Tibial nerve (tissue), 4 donors: ENCODE data around the gene NOS1. TPM values are rescaled to one million over a fixed set of nuclear protein-coding genes. Genes with fewer than 3 reads are reported as not detected.

Source experiments
- DNase-seq, 2 donors: peaks; one replicate each; pipeline ENCODE4 v3.0.0-alpha.2; 2019; ENCODE audit warnings: low spot score in 2 of 2
- H3K27ac ChIP-seq, 4 donors: fragments of 200-600 bp; sonication (generic) in 3 of 4; one replicate each; pipeline ENCODE4 v1.5.1; 2017 to 2019; ENCODE audit warnings: mild to moderate bottlenecking in 1 of 4
- H3K27me3 ChIP-seq, 2 donors: fragments of 200-600 bp; sonication (generic) in 1 of 2; one replicate each; pipeline versions ENCODE4 v1.5.1 to v1.6.0; 2017 to 2019
- H3K36me3 ChIP-seq, 3 donors: fragments of 200-600 bp; sonication (generic); one replicate each; pipeline ENCODE4 v1.5.1; 2018 to 2019
- H3K4me1 ChIP-seq, 4 donors: fragments of 200-600 bp; sonication (generic) in 3 of 4; one replicate each; pipeline ENCODE4 v1.5.1; 2017 to 2019
- H3K4me3 ChIP-seq, 4 donors: fragments of 200-600 bp; sonication (generic) in 3 of 4; one replicate each; pipeline ENCODE4 v1.5.1; 2017 to 2019; ENCODE audit warnings: mild to moderate bottlenecking in 1 of 4, moderate library complexity in 1 of 4
- H3K9me3 ChIP-seq, 4 donors: fragments of 200-600 bp; sonication (generic) in 3 of 4; one replicate each; pipeline ENCODE4 v1.5.1; 2017 to 2019
- EP300 ChIP-seq, 2 donors: sonication (generic); formaldehyde crosslinking; IDR thresholded peaks; one replicate each; pipeline ENCODE4 v1.6.1; 2017; ENCODE audit warnings: antibody characterized with exemption in 2 of 2, mild to moderate bottlenecking in 1 of 2
- POLR2A ChIP-seq, 2 donors: fragments of 450-650 bp; IDR thresholded peaks; one replicate each; pipeline ENCODE4 v1.6.1; 2017; ENCODE audit warnings: antibody characterized with exemption in 2 of 2, mild to moderate bottlenecking in 2 of 2, moderate library complexity in 2 of 2
- WGBS, 2 donors: methylation state at CpG; one replicate each; pipeline ENCODE4 v1.1.5; 2018; 5-methylcytosine and 5-hydroxymethylcytosine counted together
- total RNA-seq, 4 donors: library from RNA; depleted of rRNA; stranded (reverse); fragments of >200 nt; gene quantifications; one replicate each; pipeline ENCODE4 v1.1.0, GENCODE V29; 2016
- TF ChIP-seq, protein P1 (sequence below), 5 experiments: fragments of 200-600 bp in 3 of 5; fragments of 450-650 bp in 2 of 5; sonication (generic) in 3 of 5; IDR thresholded peaks; one replicate each; pipeline ENCODE4 v1.5.1; 2016 to 2019; ENCODE audit warnings: antibody characterized with exemption in 5 of 5, mild to moderate bottlenecking in 3 of 5, moderate library complexity in 2 of 5

NOS1 gene
- total RNA-seq = 10 to 100 TPM in 3 of 4 donors, 1 to 10 TPM in 1; 6.9 to 32.4 (median 28.1) TPM

DNA sequence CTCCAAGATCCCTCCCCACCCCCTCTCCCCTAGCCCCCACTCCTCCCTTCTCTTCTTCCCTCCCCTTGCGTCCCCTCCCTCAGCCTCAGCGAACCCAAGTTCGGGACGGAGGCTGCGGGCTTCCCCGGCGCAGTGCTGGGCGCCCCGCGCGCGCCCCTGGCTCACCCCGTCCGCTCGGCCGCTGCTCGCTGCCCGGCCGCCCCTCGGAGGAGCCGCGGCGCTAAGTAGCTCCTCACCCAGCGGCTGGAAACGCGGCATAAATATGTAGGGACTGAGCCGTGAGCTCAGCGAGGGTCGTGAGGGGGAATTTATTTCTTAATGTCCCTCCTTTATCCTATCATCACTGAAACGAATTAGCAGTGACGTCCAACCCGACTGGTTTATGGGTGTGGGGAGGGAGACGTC is at the start of gene NOS1:
TSS of gene NOS1 (minus strand) at position 280 of the 405 bp plus-strand sequence. CDS start 30,557 bp downstream, outside the sequence.
- Histone ChIP-seq H3K9me3 (no peaks in the 10 kb centered on the region), H3K4me1 (peaks cover 0 to 3% (median 0%) of the 10 kb centered on the region in 4 donors), H3K27ac (peak within 1 kb of the TSS in 1 of 4 donors; percentile 50), H3K27me3 (peaks cover 0 to 37% of the 10 kb centered on the region in 2 donors), H3K36me3 (no peaks in the 10 kb centered on the region), H3K4me3 (peak within 1 kb of the TSS; percentile 18 to 46 (median 24))
- TF ChIP-seq, protein P1, sequence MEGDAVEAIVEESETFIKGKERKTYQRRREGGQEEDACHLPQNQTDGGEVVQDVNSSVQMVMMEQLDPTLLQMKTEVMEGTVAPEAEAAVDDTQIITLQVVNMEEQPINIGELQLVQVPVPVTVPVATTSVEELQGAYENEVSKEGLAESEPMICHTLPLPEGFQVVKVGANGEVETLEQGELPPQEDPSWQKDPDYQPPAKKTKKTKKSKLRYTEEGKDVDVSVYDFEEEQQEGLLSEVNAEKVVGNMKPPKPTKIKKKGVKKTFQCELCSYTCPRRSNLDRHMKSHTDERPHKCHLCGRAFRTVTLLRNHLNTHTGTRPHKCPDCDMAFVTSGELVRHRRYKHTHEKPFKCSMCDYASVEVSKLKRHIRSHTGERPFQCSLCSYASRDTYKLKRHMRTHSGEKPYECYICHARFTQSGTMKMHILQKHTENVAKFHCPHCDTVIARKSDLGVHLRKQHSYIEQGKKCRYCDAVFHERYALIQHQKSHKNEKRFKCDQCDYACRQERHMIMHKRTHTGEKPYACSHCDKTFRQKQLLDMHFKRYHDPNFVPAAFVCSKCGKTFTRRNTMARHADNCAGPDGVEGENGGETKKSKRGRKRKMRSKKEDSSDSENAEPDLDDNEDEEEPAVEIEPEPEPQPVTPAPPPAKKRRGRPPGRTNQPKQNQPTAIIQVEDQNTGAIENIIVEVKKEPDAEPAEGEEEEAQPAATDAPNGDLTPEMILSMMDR (IDR thresholded peaks at IDR 0.05) = no peak
- TF ChIP-seq EP300 (IDR thresholded peaks at IDR 0.05) (no peak), POLR2A (IDR thresholded peaks at IDR 0.05) (no peak)
- DNase-seq = no peak
- WGBS, 2 donors = 1 to 2% methylated on average over 20 to 22 of the region's 33 CpGs

DNA sequence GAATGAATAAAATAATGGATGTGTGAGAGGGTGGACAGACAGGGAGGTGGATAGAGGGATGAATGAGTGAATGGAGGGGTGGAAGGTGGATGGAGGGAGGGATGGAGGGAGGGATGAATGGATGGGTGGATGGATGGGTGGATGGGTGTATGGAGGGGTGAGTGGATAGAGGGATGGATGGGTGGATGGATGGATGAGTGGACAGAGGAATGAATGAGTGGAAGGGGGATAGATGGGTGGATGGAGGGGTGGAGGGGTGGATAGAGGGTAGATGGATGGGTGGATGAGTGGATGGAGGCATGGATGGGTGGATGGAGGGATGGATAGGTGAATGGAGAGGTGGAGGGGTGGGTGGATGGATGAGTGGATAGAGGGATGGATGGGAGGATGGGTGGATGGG is 47.9 kb upstream of the NOS1 start:
- H3K4me3 ChIP-seq = no peak overlapping the region
- no peaks in the 10 kb centered on the region for H3K4me1 ChIP-seq
- no peak overlapping the region for H3K27ac ChIP-seq
- TF ChIP-seq EP300 (IDR thresholded peaks at IDR 0.05) (no peak), POLR2A (IDR thresholded peaks at IDR 0.05) (no peak)
- no peaks in the 10 kb centered on the region for H3K36me3 ChIP-seq
- peaks cover 0 to 4% (median 0%) of the 10 kb centered on the region in 4 donors for H3K9me3 ChIP-seq
- DNase-seq = no peak
- H3K27me3 ChIP-seq = no peaks in the 10 kb centered on the region

DNA sequence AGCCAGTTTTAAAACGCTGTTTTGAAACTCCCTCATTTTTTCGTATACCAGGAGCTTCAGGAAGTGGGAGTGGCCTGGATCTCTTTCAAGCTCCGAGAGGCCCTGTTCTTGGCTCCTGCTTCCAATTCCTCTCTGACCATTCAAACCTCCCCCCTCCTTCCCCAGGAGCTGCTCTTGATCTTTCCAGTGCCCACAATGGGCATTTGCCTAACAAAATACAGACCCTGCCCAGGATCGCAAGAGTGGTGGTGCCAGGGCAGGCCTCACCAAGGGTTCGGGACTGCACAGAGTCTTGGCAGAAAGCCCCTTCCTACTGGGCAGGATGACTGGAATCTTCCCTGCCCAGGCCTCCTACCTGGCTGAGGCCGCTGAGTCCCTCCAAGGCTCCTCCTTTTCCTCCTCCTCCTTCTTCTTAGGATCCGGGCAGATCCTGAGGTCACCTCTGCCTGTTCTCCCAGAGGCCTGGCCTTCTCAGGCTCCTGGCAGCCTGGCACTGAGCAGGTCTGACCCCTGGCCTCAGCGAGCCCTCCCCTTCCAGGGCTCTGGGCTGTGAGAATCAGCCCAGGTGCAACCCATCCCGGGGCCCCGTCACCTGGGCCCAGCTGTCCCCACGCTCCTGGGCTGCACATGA is 46.9 kb upstream of the NOS1 start:
- no peak overlapping the region for H3K4me3 ChIP-seq
- WGBS, 2 donors = 36 to 41% methylated on average over 10 to 11 of the region's 11 CpGs
- no peak for TF ChIP-seq EP300 (IDR thresholded peaks at IDR 0.05)
- no peak for TF ChIP-seq POLR2A (IDR thresholded peaks at IDR 0.05)
- TF ChIP-seq, protein P1 (IDR thresholded peaks at IDR 0.05) = no peak
- no peak overlapping the region for H3K27ac ChIP-seq
- DNase-seq = peak in 1 of 2 donors; percentile 9
- no peaks in the 10 kb centered on the region for H3K36me3 ChIP-seq
- no peaks in the 10 kb centered on the region for H3K27me3 ChIP-seq
- H3K4me1 ChIP-seq = no peaks in the 10 kb centered on the region
- peaks cover 0 to 11% (median 0%) of the 10 kb centered on the region in 4 donors for H3K9me3 ChIP-seq

DNA sequence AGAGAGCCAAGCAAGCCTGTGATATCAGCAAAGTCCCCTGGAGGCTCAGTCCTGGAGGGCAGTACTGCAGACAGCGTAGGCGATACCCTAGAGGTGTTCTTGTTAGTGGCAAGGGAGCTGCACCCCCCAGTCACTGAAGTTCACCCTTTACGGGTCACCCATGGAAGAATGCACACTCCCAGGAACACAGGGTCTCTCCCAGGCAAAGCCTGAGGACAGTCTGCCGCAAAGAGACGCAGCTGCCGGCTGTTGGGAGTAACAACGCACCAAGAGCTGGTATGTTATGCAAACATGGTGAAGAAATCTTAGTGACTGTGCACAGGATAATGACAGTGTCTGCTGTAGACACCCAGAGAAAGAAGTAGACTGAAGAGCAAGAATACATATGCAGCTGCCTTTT is 43.5 kb upstream of the NOS1 start:
- 73 to 86% methylated on average over 7 of the region's 7 CpGs for WGBS, 2 donors

DNA sequence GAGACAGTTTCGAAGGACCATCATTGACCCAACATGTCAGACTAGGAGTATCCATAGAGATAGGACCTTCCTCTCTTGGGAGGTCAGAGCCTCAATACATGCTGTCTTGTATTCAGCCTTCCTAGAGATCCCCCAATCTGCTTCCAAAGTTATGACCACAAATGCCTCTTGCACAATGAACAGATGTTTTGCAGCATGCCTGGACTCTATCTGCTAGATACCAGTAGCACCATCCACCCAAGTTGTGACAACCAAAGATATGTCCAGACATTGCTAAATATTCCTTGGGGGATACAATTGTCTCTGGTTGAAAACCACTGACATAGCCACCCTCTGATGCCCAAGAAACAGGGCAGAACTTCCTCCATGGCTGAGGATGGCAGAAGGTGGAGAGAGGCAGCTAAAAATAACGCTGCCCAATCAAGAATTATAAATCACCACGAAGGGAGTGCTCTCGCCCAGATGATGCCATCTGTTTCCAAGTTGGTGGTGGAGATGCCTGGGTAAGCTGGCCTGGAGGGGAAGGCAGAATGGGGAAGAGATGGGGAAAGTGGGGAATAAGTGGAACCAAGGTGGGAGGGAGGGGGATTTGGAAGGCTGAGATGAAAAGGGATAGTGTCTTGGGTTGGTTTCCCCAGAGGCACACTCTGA is 42.9 kb upstream of the NOS1 start:
- no peak overlapping the region for H3K27ac ChIP-seq
- H3K4me1 ChIP-seq = no peaks in the 10 kb centered on the region
- H3K9me3 ChIP-seq = peaks cover 0 to 37% (median 0%) of the 10 kb centered on the region in 4 donors
- no peaks in the 10 kb centered on the region for H3K36me3 ChIP-seq
- 65 to 75% methylated on average over 4 of the region's 4 CpGs for WGBS, 2 donors
- no peak overlapping the region for H3K4me3 ChIP-seq
- no peaks in the 10 kb centered on the region for H3K27me3 ChIP-seq
- DNase-seq = no peak
- TF ChIP-seq EP300 (IDR thresholded peaks at IDR 0.05) (no peak), POLR2A (IDR thresholded peaks at IDR 0.05) (no peak)
- TF ChIP-seq, protein P1 (IDR thresholded peaks at IDR 0.05) = no peak

More for the DNA sequence above, 43.5 kb upstream of the NOS1 start:
- TF ChIP-seq, protein P1 (IDR thresholded peaks at IDR 0.05) = no peak
- TF ChIP-seq POLR2A (IDR thresholded peaks at IDR 0.05) (no peak), EP300 (IDR thresholded peaks at IDR 0.05) (no peak)
- Histone ChIP-seq H3K27me3 (no peaks in the 10 kb centered on the region), H3K4me3 (no peak overlapping the region), H3K36me3 (no peaks in the 10 kb centered on the region), H3K4me1 (no peaks in the 10 kb centered on the region), H3K27ac (no peak overlapping the region), H3K9me3 (peaks cover 0 to 33% (median 0%) of the 10 kb centered on the region in 4 donors)
- no peak for DNase-seq
